ENCODE data around the gene NPW.

Gene NPW

DNA sequence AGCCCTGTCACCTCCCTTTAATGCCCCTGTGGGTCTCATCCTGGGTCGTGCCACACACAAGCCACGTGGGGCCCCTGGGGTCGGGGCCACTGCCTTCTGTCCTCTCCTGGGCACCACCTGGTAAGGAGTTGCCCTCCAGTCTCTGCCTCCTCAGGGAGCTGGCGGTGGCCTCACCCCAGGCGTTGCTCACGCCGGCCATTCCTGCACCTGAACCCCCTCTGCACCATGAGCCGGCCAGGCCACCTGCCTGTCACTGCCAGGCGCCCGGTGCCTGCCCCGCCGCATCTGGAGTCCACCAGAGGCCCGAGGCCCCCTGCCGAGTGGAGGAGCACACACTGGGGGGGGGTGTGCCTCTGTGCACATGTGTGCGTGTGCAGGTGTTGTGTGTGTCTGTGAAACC, 17.5 kb downstream of the NPW start:
- no peak for FAIRE-seq

DNA sequence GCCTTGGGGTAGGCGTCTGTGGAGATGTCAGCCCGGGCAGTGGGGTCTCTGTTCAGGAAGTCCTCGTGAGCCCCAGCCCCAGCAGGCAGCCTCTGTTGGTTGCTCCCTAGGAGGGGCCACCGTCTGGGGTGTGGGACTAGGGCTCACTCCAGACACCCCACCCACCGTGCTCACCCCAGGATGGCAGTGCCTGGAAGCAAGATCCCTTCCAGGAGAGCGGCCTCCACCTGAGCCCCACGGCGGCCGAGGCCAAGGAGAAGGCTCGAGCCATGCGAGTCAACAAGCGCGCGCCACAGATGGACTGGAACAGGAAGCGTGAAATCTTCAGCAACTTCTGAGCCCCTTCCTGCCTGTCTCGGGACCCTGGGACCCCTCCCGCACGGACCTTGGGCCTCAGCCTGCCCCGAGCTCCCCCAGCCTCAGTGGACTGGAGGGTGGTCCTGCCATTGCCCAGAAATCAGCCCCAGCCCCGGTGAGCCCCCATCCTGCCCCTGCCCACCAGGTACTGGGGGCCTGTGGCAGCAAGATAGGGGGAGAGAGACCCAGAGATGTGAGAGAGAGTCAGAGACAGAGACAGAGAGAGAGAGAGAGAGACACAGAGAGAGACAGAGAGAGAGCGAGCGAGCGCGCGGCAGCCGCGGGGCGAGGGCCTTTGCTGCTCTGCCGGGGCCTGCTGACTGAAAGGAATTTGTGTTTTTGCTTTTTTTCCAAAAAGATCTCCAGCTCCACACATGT, 18.2 kb downstream of the NPW start:
- no peak for FAIRE-seq

GRCh38 chr16:2038382-2039231, 19.0 kb downstream of the NPW start:
- no peak for FAIRE-seq

DNA sequence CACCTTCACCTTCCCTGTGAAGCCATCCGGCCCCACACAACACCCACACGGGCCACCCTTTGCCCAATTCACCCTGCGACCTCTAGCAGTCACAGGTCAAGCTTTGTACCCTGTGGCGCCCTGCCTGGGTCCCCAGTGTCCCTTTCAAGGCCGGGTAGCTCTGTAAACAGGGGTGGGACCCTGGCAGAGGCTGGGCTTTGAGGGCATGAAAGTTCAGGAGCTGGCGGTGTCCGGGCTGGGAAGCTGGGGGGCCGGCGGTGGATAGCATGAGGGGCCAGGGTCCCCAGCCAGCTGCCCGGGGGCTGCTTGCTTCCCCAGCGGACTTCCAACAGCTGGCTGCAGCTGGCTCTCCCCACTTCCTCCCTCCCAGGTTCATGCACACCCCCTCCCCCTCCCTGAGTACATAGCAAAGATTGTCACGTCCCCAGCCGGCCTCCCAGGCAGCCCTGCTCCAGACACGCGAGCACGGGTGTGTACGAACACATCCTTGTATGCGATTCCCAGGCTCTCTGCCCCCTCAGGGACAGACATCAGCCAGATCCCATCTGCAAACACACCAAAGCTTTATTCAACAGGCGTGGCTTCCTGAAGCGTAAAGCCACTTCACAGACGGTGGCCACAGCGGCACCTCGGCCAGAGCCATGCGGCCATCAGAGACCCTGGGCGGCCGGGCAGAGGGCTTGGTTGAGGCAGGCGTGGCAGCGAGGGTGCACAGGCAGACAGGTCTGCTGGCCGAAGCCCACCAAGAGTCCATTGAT, 19.9 kb downstream of the NPW start:
- FAIRE-seq = no peak

- FAIRE-seq = no peak
Measured at GRCh38 chr16:2040041-2040786, 20.6 kb downstream of the NPW start.

- FAIRE-seq = no peak
Measured at GRCh38 chr16:2040787-2041522, 21.4 kb downstream of the NPW start.

GRCh38 chr16:2042171-2042985, 22.8 kb downstream of the NPW start:
- no peak for FAIRE-seq

DNA sequence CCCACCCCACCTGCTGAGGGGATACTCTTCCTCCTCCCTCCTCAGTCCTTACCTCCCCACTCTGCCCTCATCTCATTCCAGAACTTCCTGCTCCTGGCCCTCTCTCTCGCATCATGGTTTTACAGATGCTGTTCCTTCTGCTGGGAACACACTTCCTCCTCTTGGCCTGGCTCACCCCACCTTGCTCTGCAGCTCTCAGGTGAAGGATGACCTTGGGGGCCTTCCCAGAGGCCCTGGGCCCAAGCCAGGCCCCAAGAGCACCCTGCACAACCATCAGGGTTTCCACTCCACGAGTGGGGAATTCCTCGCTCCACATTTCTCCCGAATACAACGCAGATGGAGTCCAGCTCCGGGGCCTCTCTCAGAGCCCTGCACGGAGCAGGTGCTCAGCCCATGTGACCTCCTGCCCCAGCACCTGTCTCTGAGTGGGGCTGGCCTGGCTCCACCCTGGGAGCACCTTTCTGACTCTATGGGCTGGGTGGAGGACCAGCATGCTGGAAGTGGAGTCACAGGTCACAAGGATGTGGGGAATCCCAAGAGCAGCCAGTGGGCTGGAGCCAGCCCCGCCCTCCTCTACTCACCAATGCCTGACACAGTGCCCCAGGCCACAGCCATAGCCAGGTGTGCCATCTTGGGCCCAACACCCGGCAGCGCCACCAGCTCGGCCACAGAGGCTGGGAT, 23.5 kb downstream of the NPW start:
- FAIRE-seq = no peak

DNA sequence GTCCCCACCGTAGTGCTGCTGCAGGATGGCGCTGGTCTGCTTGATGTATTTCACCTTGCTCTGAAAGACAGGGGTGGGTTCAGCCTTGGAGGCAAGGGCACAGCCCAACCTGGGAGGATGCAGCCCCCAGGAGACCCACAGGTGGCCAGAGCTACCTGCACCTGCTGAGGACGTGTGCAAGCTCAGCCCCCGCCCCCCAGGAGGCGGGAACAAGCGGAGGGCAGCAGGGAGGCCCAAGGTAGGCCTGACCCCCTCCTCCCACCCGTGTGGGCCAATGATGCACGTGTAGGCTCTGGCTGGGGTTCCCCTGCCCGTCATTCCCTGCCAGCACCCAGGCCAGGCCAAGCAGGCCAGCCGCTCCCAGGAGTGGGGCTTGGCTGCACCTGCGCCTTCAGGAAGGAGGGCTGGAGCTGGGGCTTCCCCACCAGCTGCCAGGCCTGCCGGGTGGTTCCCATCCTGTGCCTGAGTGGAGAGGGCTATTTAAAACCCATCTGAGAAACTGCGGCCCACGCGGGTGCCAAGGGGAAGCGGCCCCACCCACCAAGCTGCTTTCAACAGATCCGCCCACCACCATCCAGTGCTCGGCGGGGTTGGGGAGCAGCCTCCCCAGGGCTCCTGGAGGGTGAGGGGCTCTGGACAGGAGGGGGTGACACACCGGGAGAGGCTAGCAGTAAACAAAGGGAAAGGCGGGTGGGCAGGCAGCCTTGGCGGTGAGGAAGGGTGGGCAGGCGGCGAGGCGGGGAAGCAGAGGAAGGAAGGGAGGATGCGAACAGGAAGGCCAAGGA, 24.3 kb downstream of the NPW start:
- FAIRE-seq = no peak

DNA sequence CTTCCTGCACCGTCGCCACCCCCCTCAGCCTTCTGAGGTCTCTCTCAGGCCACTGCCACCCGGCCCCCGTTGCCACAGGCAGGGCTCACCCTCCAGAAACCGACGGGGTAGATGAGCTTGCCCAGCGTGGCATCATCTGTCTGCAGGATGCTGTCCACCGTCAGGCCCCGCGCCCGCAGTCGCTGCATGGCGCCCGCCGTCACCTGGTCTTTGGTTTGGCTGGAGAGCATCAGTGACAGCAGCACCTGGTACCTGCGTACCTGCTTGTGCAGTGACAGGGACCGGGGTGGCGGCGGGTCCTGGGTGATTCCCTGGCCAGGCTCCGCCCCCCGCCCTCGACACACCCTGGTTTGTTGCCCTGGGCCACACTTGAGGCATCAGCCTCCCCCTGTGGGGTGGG, 25.0 kb downstream of the NPW start:
- FAIRE-seq = no peak

DNA sequence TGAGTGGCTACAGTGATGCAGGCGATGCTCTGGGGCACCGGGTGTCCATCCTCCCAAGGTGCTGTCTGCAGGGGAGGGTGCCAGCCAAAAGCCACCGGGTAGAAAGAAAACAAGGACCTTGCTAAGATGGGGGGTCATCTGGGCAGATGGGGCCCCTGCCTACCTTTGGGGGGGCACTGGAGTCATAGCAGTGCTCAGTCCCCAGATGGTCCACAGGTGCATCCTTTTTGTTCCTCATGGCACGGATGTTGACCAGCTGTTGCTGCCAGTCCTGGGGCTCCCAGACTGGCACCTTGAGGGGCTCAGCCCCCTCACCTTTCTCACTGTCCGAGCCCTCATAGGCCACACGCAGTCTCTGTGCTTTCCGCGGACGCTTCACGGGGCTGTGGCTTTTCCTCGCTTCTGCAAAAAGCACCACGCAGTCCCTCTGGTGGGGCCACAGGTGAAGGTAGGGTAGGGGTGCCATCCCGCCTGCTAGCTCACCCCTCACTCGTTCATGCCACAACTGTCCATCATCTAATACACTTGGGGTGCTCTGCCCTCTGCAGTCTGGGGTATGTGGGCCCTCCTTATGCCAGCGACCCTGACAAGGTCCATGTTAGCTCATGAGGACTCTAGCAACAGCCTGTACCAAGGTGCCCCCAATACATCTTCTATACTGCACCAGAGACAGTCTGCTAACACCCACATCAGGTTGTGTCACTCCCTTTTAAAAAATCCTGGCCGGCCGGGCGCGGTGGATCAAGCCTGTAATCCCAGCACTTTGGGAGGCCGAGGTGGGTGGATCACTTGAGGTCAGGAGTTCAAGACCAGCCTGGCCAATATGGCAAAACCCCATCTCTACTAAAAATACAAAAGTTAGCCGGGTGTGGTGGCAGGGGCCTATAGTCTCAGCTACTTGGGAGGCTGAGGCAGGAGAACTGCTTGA, 26.6 kb downstream of the NPW start:
- no peak for FAIRE-seq

- FAIRE-seq = no peak
Measured at GRCh38 chr16:2046893-2047329, 27.3 kb downstream of the NPW start.

GRCh38 chr16:2047330-2048115, 27.9 kb downstream of the NPW start, which contains the start of the genes NTHL1 and TSC2:
Gene NTHL1, minus strand, starts transcription at chr16:2047834. Its CDS starts 11 bp downstream, at chr16:2047823.
Gene TSC2, plus strand, starts transcription at chr16:2047985. Its CDS starts 631 bp downstream, at chr16:2048616.
- FAIRE-seq = no peak

- no peak for FAIRE-seq
Measured at GRCh38 chr16:2048116-2048543, 28.5 kb downstream of the NPW start.

DNA sequence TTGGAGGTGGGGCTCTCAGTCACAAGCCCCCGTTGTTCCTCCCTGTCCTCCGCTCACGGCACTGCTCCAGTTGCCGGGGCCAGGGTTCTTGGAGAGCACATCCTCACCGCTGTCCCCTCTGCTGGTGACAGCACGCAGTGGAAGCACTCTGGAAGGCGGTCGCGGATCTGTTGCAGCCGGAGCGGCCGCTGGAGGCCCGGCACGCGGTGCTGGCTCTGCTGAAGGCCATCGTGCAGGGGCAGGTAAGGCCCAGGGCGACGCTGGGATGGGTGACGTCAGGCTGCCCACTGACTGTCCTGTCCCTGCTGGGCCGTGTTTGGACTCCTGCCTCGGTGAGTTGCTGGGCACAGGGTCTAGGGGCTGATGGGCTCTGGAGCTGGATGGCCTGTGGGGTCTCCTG, 33.6 kb downstream of the NPW start:
- no peak for FAIRE-seq

DNA sequence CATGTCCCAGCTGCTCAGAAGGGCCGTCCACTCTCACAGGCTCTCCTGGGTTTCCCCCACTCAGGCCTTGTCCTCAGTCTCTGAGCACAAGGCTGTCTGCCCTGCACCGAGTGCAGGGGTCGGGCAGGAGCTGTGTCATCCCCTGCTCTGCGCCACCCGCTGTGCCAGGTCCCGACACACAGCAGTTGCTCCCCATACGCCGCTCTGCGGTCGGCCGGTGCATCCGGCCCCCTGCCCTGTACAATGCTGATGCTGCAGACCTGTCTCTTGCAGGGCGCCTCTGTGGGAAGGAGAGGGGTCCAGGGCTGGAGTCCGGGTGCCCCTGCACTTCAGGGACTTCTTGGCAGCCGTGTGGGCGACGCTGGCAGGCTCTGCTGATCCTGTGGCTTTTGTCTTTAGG, 34.3 kb downstream of the NPW start:
- FAIRE-seq = no peak

DNA sequence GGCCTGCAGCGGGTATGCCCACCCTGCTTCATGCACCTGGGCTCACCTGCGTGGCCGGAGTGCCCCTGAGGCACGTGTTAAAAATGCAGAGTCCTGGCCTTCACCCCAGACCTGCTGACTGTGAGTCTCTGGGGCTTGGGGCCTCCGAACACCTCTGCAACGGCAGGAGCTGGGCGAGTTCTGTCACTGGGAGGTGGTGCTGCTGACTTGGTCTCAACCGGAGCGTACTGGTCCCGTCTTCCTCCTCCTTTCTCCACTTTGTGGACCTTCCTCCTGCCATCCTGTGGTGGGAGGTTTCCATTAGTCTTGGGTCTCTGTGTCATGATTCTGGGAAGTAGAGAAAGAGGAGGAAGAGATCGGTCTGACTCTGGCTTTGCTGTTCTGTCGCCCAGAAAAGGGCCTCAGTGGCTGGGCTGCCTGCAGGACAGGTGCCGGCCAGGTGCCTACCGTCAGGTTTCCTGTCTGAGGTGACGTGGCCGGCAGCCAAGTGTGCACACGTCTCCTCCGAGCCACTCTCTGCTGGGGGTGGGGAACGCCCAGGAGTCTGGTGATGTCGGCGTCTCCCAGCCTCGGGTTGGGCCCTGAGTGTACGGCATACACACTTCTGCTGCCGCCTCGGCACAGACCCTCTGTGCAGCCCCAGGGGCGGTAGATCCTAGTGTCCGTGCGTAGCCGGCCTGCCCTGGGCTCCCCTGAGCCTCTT, 35.1 kb downstream of the NPW start:
- FAIRE-seq = no peak

Measured in colon (tissue), 2 donors.